H1 (cell line): ENCODE data around the gene GNS. TPM values are rescaled to one million over a fixed set of nuclear protein-coding genes. Genes with fewer than 3 reads are reported as not detected.
A peak's percentile ranks its signal among the peaks of the same experiment; 100 is the strongest.

Experiments
- CTCF ChIA-PET: fragments of 300-600 bp; sonication (Branson Sonifier 250); formaldehyde crosslinking; loops from one replicate; lab custom pipeline; 2021; ENCODE audit not compliant: partially characterized antibody; lab: Charles Lee
- POLR2A ChIA-PET: fragments of 300-600 bp; sonication (Branson Sonifier 250); formaldehyde crosslinking; loops from one replicate; lab custom pipeline; 2021; ENCODE audit warnings: inconsistent platforms; ENCODE audit not compliant: partially characterized antibody; lab: Charles Lee
- DNase-seq, 2 experiments: peaks; one replicate each; pipeline versions ENCODE4 v3.0.0 to v3.0.0-alpha.2; 2010 to 2022; ENCODE audit warnings: low spot score in 2 of 2, low read depth in 1 of 2, mixed read lengths in 1 of 2
- FAIRE-seq: peaks from 2 replicates; lab custom pipeline; 2011; peaks lifted over from hg19 to GRCh38; lab: Jason Lieb, UNC
- H2AFZ ChIP-seq: 2 replicates; pipeline ENCODE4 v1.8.1; 2012; ENCODE audit warnings: low read length, inconsistent platforms
- H2AK5ac ChIP-seq: 2 replicates; pipeline ENCODE4 v1.6.1; 2013; ENCODE audit warnings: low read depth, low read length
- H2BK120ac ChIP-seq: replicated peaks from 2 replicates; pipeline ENCODE3; 2013; ENCODE audit warnings: low read depth, low read length, inconsistent platforms
- H2BK12ac ChIP-seq: 2 replicates; pipeline ENCODE4 v1.6.1; 2013; ENCODE audit warnings: low read depth, low read length
- H2BK15ac ChIP-seq: 2 replicates; pipeline ENCODE4 v1.6.1; 2013; ENCODE audit warnings: low read length
- H2BK20ac ChIP-seq: 2 replicates; pipeline ENCODE4 v1.6.1; 2013; ENCODE audit warnings: low read length
- H2BK5ac ChIP-seq: 2 replicates; pipeline ENCODE4 v1.6.1; 2013; ENCODE audit warnings: low read depth, low read length
- H3K14ac ChIP-seq: 2 replicates; pipeline ENCODE4 v1.6.1; 2013; ENCODE audit warnings: inconsistent platforms; ENCODE audit not compliant: insufficient read length
- H3K18ac ChIP-seq: 2 replicates; pipeline ENCODE4 v1.6.1; 2013; ENCODE audit warnings: low read length; ENCODE audit errors: extremely low read depth
- H3K23ac ChIP-seq: 2 replicates; pipeline ENCODE4 v1.6.1; 2013; ENCODE audit warnings: inconsistent platforms; ENCODE audit not compliant: insufficient read length
- H3K23me2 ChIP-seq: 2 replicates; pipeline ENCODE4 v1.6.1; 2013; ENCODE audit warnings: low read depth, low read length
- H3K27ac ChIP-seq: 2 replicates; pipeline ENCODE4 v1.6.1; 2011; ENCODE audit warnings: low read depth, low read length, inconsistent platforms
- H3K27me3 ChIP-seq, 4 experiments: replicated peaks in 1 of 4; 1 replicate in 1 of 4; 2 replicates in 3 of 4; pipeline versions ENCODE4 v1.6.1 to v1.8.1; 2011 to 2013; ENCODE audit warnings: low read length in 3 of 4, mild to moderate bottlenecking in 3 of 4, inconsistent platforms in 2 of 4, mixed read lengths in 2 of 4, moderate library complexity in 1 of 4; ENCODE audit not compliant: control insufficient read depth in 3 of 4, insufficient read depth in 3 of 4; ENCODE audit errors: extremely low read depth in 1 of 4
- H3K36me3 ChIP-seq, 4 experiments: 2 replicates each; pipeline versions ENCODE4 v1.6.1 to v1.8.1; 2011 to 2013; ENCODE audit warnings: mild to moderate bottlenecking in 4 of 4, low read length in 3 of 4, moderate library complexity in 2 of 4, control low read depth in 1 of 4, inconsistent platforms in 1 of 4; ENCODE audit not compliant: insufficient read depth in 4 of 4, control insufficient read depth in 2 of 4
- H3K4ac ChIP-seq: replicated peaks from 2 replicates; pipeline ENCODE3; 2013; ENCODE audit warnings: low read length, low read depth, mixed read lengths, inconsistent platforms; ENCODE audit not compliant: insufficient read length
- H3K4me1 ChIP-seq, 4 experiments: replicated peaks in 1 of 4; 1 replicate in 1 of 4; 2 replicates in 3 of 4; pipeline versions ENCODE4 v1.6.1 to v1.8.1; 2011 to 2013; ENCODE audit warnings: low read length in 3 of 4, inconsistent platforms in 2 of 4, mixed read lengths in 1 of 4; ENCODE audit not compliant: insufficient read depth in 4 of 4, control insufficient read depth in 3 of 4
- H3K4me2 ChIP-seq, 2 experiments: 2 replicates each; pipeline versions ENCODE4 v1.6.1 to v1.8.1; 2011 to 2013; ENCODE audit warnings: low read depth in 2 of 2, low read length in 2 of 2, control low read depth in 1 of 2, inconsistent platforms in 1 of 2, mild to moderate bottlenecking in 1 of 2; ENCODE audit not compliant: insufficient read depth in 1 of 2
- H3K4me3 ChIP-seq, 4 experiments: fragments of 200-600, 300-600 bp in 1 of 4; sonication (generic), shearing (Covaris generic), sonication (Bioruptor Twin) in 1 of 4; 2 replicates each; pipeline versions ENCODE4 v1.5.1 to v1.8.1; 2011 to 2016; ENCODE audit warnings: low read length in 4 of 4, low read depth in 3 of 4, control low read depth in 2 of 4, inconsistent platforms in 2 of 4, mild to moderate bottlenecking in 2 of 4, mixed read lengths in 1 of 4, moderate library complexity in 1 of 4; ENCODE audit not compliant: insufficient read depth in 2 of 4; ENCODE audit errors: extremely low read depth in 1 of 4
- H3K56ac ChIP-seq: replicated peaks from 2 replicates; pipeline ENCODE3; 2013; ENCODE audit warnings: low read depth, mild to moderate bottlenecking, mixed read lengths, low read length, inconsistent platforms; ENCODE audit not compliant: insufficient read length
- H3K79me1 ChIP-seq: 2 replicates; pipeline ENCODE4 v1.6.1; 2013; ENCODE audit warnings: low read depth, low read length, control low read depth
- H3K79me2 ChIP-seq, 2 experiments: 2 replicates each; pipeline versions ENCODE4 v1.6.1 to v1.8.1; 2012 to 2013; ENCODE audit warnings: low read length in 2 of 2, mild to moderate bottlenecking in 2 of 2, inconsistent platforms in 1 of 2; ENCODE audit not compliant: insufficient read depth in 2 of 2, control insufficient read depth in 1 of 2
- H3K9ac ChIP-seq, 4 experiments: replicated peaks in 1 of 4; 1 replicate in 1 of 4; 2 replicates in 3 of 4; pipeline versions ENCODE4 v1.6.1 to v1.8.1; 2011 to 2013; ENCODE audit warnings: low read depth in 3 of 4, low read length in 3 of 4, control low read depth in 2 of 4, mild to moderate bottlenecking in 2 of 4, moderate library complexity in 2 of 4, inconsistent platforms in 1 of 4; ENCODE audit errors: extremely low read depth in 1 of 4
- H3K9me3 ChIP-seq, 2 experiments: 2 replicates each; pipeline versions ENCODE4 v1.6.1 to v1.8.1; 2012 to 2013; ENCODE audit warnings: mild to moderate bottlenecking in 2 of 2, moderate library complexity in 2 of 2, control low read depth in 1 of 2, inconsistent platforms in 1 of 2, low read depth in 1 of 2, low read length in 1 of 2, mixed read lengths in 1 of 2; ENCODE audit not compliant: insufficient read depth in 2 of 2
- H4K20me1 ChIP-seq, 2 experiments: replicated peaks in 1 of 2; 2 replicates each; pipeline versions ENCODE3 to v1.8.1; 2011 to 2013; ENCODE audit warnings: inconsistent platforms in 2 of 2, low read length in 2 of 2, mild to moderate bottlenecking in 1 of 2; ENCODE audit not compliant: insufficient read depth in 2 of 2, control insufficient read depth in 1 of 2
- H4K5ac ChIP-seq: 2 replicates; pipeline ENCODE4 v1.6.1; 2013; ENCODE audit warnings: low read length, low read depth, mixed read lengths, inconsistent platforms; ENCODE audit not compliant: insufficient read length
- H4K8ac ChIP-seq: 2 replicates; pipeline ENCODE4 v1.8.0; 2013; ENCODE audit warnings: mild to moderate bottlenecking, moderate library complexity, low read length, inconsistent platforms; ENCODE audit not compliant: insufficient read depth; ENCODE audit errors: extremely low read depth
- H4K91ac ChIP-seq: replicated peaks from 2 replicates; pipeline ENCODE3; 2013; ENCODE audit warnings: low read length, mixed read lengths, inconsistent platforms; ENCODE audit not compliant: insufficient read length
- BRCA1 ChIP-seq: IDR thresholded peaks from 2 replicates; pipeline ENCODE4 v1.6.1; 2012; ENCODE audit warnings: low read depth, low read length, improper control_type of control experiment
- CEBPB ChIP-seq: IDR thresholded peaks from 2 replicates; pipeline ENCODE4 v1.6.1; 2012; ENCODE audit warnings: low read depth, low read length
- EP300 ChIP-seq, 2 experiments: IDR thresholded peaks; 1 replicate in 1 of 2; 2 replicates in 1 of 2; pipeline ENCODE4 v1.6.1; 2011 to 2012; ENCODE audit warnings: low read depth in 2 of 2, low read length in 2 of 2, mild to moderate bottlenecking in 2 of 2, borderline replicate concordance in 1 of 2, inconsistent platforms in 1 of 2, moderate library complexity in 1 of 2
- GTF2F1 ChIP-seq: IDR thresholded peaks from 2 replicates; pipeline ENCODE4 v1.6.1; 2012; ENCODE audit warnings: low read depth, low read length, improper control_type of control experiment, borderline replicate concordance
- KDM1A ChIP-seq: fragments of 200-600, 300-600 bp; sonication (generic); IDR thresholded peaks from 2 replicates; pipeline ENCODE4 v1.7.1; 2016; ENCODE audit warnings: mild to moderate bottlenecking, low read length, borderline replicate concordance
- POU5F1 ChIP-seq: IDR thresholded peaks from 2 replicates; pipeline ENCODE4 v1.6.1; 2011; ENCODE audit warnings: low read depth, mild to moderate bottlenecking, low read length, moderate library complexity
- RAD21 ChIP-seq, 2 experiments: IDR thresholded peaks in 1 of 2; conservative IDR thresholded peaks in 1 of 2; 2 replicates each; pipeline ENCODE4 v1.6.1; 2011; ENCODE audit warnings: low read depth in 2 of 2, low read length in 2 of 2, improper control_type of control experiment in 1 of 2, inconsistent platforms in 1 of 2, mild to moderate bottlenecking in 1 of 2, moderate library complexity in 1 of 2
- SUZ12 ChIP-seq: fragments of 200-600 bp; sonication (generic); IDR thresholded peaks from 2 replicates; pipeline ENCODE4 v1.6.1; 2012; ENCODE audit warnings: mild to moderate bottlenecking, inconsistent platforms, low read length, moderate library complexity, mixed read lengths
- YY1 ChIP-seq: IDR thresholded peaks from 2 replicates; pipeline ENCODE4 v1.6.1; 2011; ENCODE audit warnings: low read depth, mild to moderate bottlenecking, low read length
- WGBS, 2 experiments: shearing (Covaris generic) in 1 of 2; methylation state at CpG; one replicate each; pipeline versions ENCODE4 v1.1.6 to v1.1.7; 2013 to 2015; ENCODE audit warnings: low lambda C conversion rate in 2 of 2, mixed read lengths in 2 of 2, inconsistent platforms in 1 of 2, low coverage in 1 of 2, missing lambda C conversion rate in 1 of 2; ENCODE audit not compliant: insufficient replicate concordance in 2 of 2, insufficient coverage in 1 of 2, insufficient read length in 1 of 2; ENCODE audit errors: extremely low coverage in 1 of 2, missing lambda C conversion rate in 1 of 2; 5-methylcytosine and 5-hydroxymethylcytosine counted together
- polyA plus RNA-seq, 7 experiments: library from polyadenylated mRNA; depleted of rRNA in 3 of 7; stranded (reverse) in 5 of 7; unstranded in 2 of 7; fragments of >200 nt in 5 of 7; fragments of 200-250 nt in 2 of 7; gene quantifications; 1 replicate in 5 of 7; 2 replicates in 1 of 7; 4 replicates in 1 of 7; pipeline versions ENCODE4 v1.2.1 to v1.2.3, GENCODE V29; 2011 to 2013; ENCODE audit warnings: missing spikeins in 2 of 7, mixed read lengths in 2 of 7
- total RNA-seq: library from RNA; stranded (reverse); fragmentation: NEBNext Ultra II Directional; extraction: Animal tissue kit (Norgen Biotek cat#: 25700); gene quantifications from 2 replicates; pipeline ENCODE4 v1.2.1, GENCODE V29; 2021

GNS gene
- total and polyA plus RNA-seq, 2 of the 8 experiments (the other 6 are each of a cell fraction or from before 2014, with no cell fraction given): 16.0 to 28.5 TPM

DNA sequence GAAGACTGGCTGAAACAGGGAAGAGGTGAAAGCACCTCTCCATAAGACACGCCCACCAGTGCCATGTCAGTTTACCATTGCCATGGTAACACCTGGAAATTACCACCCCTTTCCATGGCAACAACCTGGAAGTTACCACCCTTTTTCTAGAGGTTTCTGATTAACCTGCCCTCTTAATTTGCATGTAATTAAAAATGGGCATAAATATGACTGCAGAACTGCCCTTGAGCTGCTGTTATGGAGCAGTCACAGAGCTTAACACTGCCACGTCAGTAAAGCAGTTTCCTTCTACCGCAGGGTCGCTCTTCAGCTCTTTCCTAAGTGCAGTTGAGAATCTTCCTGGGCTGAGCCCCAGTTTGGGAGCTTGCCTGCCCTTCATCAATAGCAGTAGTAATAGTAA, 93.7 kb downstream of the GNS start:
- Histone ChIP-seq H3K27ac (0 out of 2 replicates have a peak overlapping the region, but pooled peaks have one; percentile 17), H3K4me2 (no peak overlapping the region; a peak in 1 of 4 replicates), H3K56ac (no peak overlapping the region), H2BK20ac (no peak overlapping the region), H3K14ac (no peak overlapping the region), H3K23me2 (no peaks in the 10 kb centered on the region), H3K4me3 (no peak overlapping the region), H3K9ac (no peak overlapping the region), H2AFZ (no peak overlapping the region), H4K8ac (no peak overlapping the region), H4K91ac (no peak overlapping the region), H3K79me2 (peaks cover 11 to 90% of the 10 kb centered on the region in 2 experiments; a peak in 3 of 4 replicates), H3K36me3 (no peaks in the 10 kb centered on the region), H3K27me3 (no peaks in the 10 kb centered on the region), H4K20me1 (peaks cover 6 to 12% of the 10 kb centered on the region in 2 experiments), H4K5ac (no peak overlapping the region), H3K4ac (no peak overlapping the region), H3K79me1 (peaks cover 6% of the 10 kb centered on the region), H3K18ac (no peak overlapping the region), H3K9me3 (no peaks in the 10 kb centered on the region), H2BK15ac (no peak overlapping the region), H2BK120ac (no peak overlapping the region), H2BK5ac (no peak overlapping the region), H2BK12ac (no peak overlapping the region), H2AK5ac (no peak overlapping the region), H3K4me1 (peaks cover 5 to 22% (median 19%) of the 10 kb centered on the region in 4 experiments), H3K23ac (no peak overlapping the region)
- DNase-seq: peak in 1 of 2 experiments; percentile 62
- FAIRE-seq: no peak
- CTCF ChIA-PET: interaction anchor here (0.7 to 1.8 kb wide), 4 partner anchors 23 to 116 kb away, joined by 3 to 4 read pairs (median 3); no protein-coding TSS in a partner anchor
- POLR2A ChIA-PET: interaction anchor here (0.8 to 1.5 kb wide), 2 partner anchors 12 to 18 kb away, joined by 4 read pairs; no protein-coding TSS in a partner anchor
- WGBS, 2 experiments: 79% methylated on average over 4 of the region's 4 CpGs; no CpG with 5 or more reads in 1 of the 2 experiments
- TF ChIP-seq KDM1A: no peak
- no peak for TF ChIP-seq YY1
- TF ChIP-seq GTF2F1: no peak
- TF ChIP-seq RAD21 (IDR thresholded peaks at IDR 0.05 in 1 of 2, conservative IDR thresholded peaks at IDR 0.05 in 1 of 2; ENCODE audit: low read depth in 2 of 2, low read length in 2 of 2): no peak
- TF ChIP-seq BRCA1: no peak
- TF ChIP-seq SUZ12: no peak
- no peak for TF ChIP-seq EP300 (IDR thresholded peaks at IDR 0.05; ENCODE audit: borderline replicate concordance in 1 of 2, low read depth in 2 of 2, low read length in 2 of 2)
- TF ChIP-seq CEBPB: no peak
- no peak for TF ChIP-seq POU5F1
